ENCODE data around the gene NFATC2.

The NFATC2 gene

DNA sequence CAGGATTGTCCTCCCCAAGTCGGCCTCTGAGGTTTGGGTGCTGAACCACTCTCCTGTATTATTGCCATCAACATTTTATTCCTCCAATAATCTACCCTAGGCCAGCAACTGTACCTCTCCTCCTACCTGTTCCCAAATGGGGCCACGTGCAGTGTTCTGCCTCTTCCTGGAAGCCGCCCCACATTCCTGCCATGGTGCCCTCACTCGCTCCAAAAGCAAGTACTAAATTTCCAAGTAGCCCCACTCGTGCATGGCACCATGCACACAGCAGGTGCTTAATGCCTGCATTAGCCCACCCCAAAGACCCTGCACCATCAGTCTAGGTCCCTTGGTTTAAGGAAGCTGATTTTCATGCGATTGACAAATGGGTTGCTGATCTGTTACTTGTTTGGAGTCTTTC is 147.8 kb downstream of the NFATC2 start:
- ChIA-PET CTCF (no interaction called here), POLR2A (no interaction called here)
- no peak overlapping the region for H3K27ac ChIP-seq (ENCODE audit: insufficient read depth in 1 of 2, low read depth in 1 of 2, low read length in 2 of 2, poor library complexity in 1 of 2, severe bottlenecking in 2 of 2)
- H3K4me3 ChIP-seq (ENCODE audit: control insufficient read depth in 1 of 7, extremely low read depth in 1 of 7, insufficient read depth in 4 of 7, low read depth in 2 of 7, low read length in 6 of 7): no peak overlapping the region
- H3K4me1 ChIP-seq (ENCODE audit: control extremely low read depth in 1 of 4, control insufficient read depth in 4 of 4, insufficient read depth in 4 of 4, low read length in 3 of 4): peaks cover 4 to 28% (median 11%) of the 10 kb centered on the region in 4 experiments
- H3K27me3 ChIP-seq (replicated peaks in 2 of 5; ENCODE audit: control insufficient read depth in 4 of 5, insufficient read depth in 5 of 5, low read length in 4 of 5): no peaks in the 10 kb centered on the region
- WGBS (ENCODE audit: insufficient coverage): 95% methylated on average over 6 of the region's 6 CpGs
- H3K9me3 ChIP-seq (ENCODE audit: control extremely low read depth in 1 of 5, control insufficient read depth in 4 of 5, insufficient read depth in 2 of 5, low read depth in 1 of 5, low read length in 4 of 5): no peaks in the 10 kb centered on the region
- H3K36me3 ChIP-seq (ENCODE audit: control insufficient read depth in 4 of 4, insufficient read depth in 4 of 4, low read length in 3 of 4): peaks cover 2 to 70% (median 31%) of the 10 kb centered on the region in 4 experiments
- no peak for DNase-seq

DNA sequence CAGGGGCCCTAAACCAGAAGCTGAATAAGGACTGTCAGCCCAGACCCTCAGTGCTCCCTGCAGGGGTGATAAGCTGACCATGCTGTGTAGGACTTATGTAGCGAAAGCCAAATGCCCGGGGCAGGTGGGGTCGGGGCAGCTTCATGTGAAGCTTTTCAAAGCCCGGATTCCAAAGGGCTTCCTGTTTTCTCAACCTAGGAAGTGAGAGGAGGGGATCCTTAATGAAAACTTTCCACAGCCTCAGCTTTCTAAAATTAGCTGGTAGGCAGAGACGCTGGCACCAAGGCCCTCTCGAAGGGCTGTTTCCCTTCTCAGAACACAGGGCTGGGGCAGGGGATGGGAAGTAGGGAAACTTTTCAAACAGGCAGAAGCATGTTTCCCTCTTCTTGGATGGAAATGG is 148.9 kb downstream of the NFATC2 start:
- DNase-seq: peak in 1 of 3 donors; percentile 8
- Histone ChIP-seq H3K27ac (ENCODE audit: insufficient read depth in 1 of 2, low read depth in 1 of 2, low read length in 2 of 2, poor library complexity in 1 of 2, severe bottlenecking in 2 of 2) (peak overlapping the region in 1 of 2 experiments; percentile 15), H3K27me3 (replicated peaks in 2 of 5; ENCODE audit: control insufficient read depth in 4 of 5, insufficient read depth in 5 of 5, low read length in 4 of 5) (no peaks in the 10 kb centered on the region), H3K4me1 (ENCODE audit: control extremely low read depth in 1 of 4, control insufficient read depth in 4 of 4, insufficient read depth in 4 of 4, low read length in 3 of 4) (peaks cover 0 to 19% (median 9%) of the 10 kb centered on the region in 4 experiments), H3K9me3 (ENCODE audit: control extremely low read depth in 1 of 5, control insufficient read depth in 4 of 5, insufficient read depth in 2 of 5, low read depth in 1 of 5, low read length in 4 of 5) (no peaks in the 10 kb centered on the region), H3K36me3 (ENCODE audit: control insufficient read depth in 4 of 4, insufficient read depth in 4 of 4, low read length in 3 of 4) (peaks cover 2 to 70% (median 33%) of the 10 kb centered on the region in 4 experiments), H3K4me3 (ENCODE audit: control insufficient read depth in 1 of 7, extremely low read depth in 1 of 7, insufficient read depth in 4 of 7, low read depth in 2 of 7, low read length in 6 of 7) (no peak overlapping the region)
- POLR2A ChIA-PET: no interaction called here
- WGBS (ENCODE audit: insufficient coverage): 36% methylated on average over 4 of the region's 6 CpGs
- CTCF ChIA-PET: interaction anchor here (0.5 to 1.4 kb wide), 3 partner anchors 25 to 412 kb away, joined by 3 read pairs; no protein-coding TSS in a partner anchor

DNA sequence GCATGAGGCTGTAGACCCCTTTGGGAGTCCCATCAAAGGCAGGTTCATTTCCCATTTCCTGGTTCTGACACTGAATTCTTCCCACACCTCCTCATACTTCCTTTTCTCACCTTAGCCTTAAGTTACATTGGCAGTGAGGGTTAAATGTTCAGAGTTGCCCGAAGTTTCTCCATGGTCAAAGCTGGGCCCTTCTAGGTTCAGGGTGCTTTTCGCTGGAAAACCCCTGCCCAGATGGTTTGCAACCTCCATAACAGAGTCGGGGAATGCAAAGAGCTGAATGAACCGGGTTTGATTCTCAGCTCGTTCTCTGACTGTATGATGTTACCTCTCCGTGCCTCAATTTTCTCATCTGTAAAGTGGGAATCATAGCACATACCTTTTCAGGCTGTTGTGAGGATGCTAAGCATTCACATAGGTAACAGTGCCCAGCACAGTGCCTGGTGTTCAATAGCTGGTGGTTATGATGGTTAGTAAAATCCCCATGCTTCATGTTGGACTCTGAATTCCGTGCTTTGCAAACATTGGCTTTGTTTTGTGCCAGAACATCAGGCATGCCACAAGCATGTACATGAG is 149.8 kb downstream of the NFATC2 start:
- WGBS (ENCODE audit: insufficient coverage): 86% methylated on average over 6 of the region's 7 CpGs
- CTCF ChIA-PET: interaction anchor here (1.1 to 1.4 kb wide), 2 partner anchors 26 to 411 kb away, joined by 3 read pairs; no protein-coding TSS in a partner anchor

DNA sequence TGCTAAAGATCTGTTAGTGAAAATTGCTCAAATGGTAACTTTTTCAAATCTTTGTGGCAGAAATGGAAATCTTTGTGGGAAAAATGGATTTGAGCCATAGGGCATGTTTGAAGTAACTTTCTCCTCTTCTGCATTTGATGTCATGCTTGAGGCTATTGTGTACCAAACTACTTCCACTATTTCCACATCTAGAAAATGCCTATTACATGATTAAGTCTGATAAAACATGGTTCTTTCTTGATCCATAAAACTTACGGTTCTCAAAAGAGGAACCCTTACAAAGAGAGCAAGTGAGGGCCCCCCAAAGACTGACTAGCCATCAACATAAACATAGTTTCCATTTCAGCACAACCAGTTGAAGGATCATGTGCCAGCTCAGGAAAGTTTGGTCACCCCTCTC is 150.6 kb downstream of the NFATC2 start:
- peaks cover 2 to 62% (median 29%) of the 10 kb centered on the region in 4 experiments for H3K36me3 ChIP-seq (ENCODE audit: control insufficient read depth in 4 of 4, insufficient read depth in 4 of 4, low read length in 3 of 4)

More for the DNA sequence above, 149.8 kb downstream of the NFATC2 start:
- Histone ChIP-seq H3K36me3 (ENCODE audit: control insufficient read depth in 4 of 4, insufficient read depth in 4 of 4, low read length in 3 of 4) (peaks cover 2 to 62% (median 29%) of the 10 kb centered on the region in 4 experiments), H3K4me3 (ENCODE audit: control insufficient read depth in 1 of 7, extremely low read depth in 1 of 7, insufficient read depth in 4 of 7, low read depth in 2 of 7, low read length in 6 of 7) (no peak overlapping the region), H3K9me3 (ENCODE audit: control extremely low read depth in 1 of 5, control insufficient read depth in 4 of 5, insufficient read depth in 2 of 5, low read depth in 1 of 5, low read length in 4 of 5) (no peaks in the 10 kb centered on the region), H3K4me1 (ENCODE audit: control extremely low read depth in 1 of 4, control insufficient read depth in 4 of 4, insufficient read depth in 4 of 4, low read length in 3 of 4) (peaks cover 0 to 19% (median 9%) of the 10 kb centered on the region in 4 experiments), H3K27ac (ENCODE audit: insufficient read depth in 1 of 2, low read depth in 1 of 2, low read length in 2 of 2, poor library complexity in 1 of 2, severe bottlenecking in 2 of 2) (no peak overlapping the region), H3K27me3 (replicated peaks in 2 of 5; ENCODE audit: control insufficient read depth in 4 of 5, insufficient read depth in 5 of 5, low read length in 4 of 5) (no peaks in the 10 kb centered on the region)
- no peak for DNase-seq
- POLR2A ChIA-PET: no interaction called here

DNA sequence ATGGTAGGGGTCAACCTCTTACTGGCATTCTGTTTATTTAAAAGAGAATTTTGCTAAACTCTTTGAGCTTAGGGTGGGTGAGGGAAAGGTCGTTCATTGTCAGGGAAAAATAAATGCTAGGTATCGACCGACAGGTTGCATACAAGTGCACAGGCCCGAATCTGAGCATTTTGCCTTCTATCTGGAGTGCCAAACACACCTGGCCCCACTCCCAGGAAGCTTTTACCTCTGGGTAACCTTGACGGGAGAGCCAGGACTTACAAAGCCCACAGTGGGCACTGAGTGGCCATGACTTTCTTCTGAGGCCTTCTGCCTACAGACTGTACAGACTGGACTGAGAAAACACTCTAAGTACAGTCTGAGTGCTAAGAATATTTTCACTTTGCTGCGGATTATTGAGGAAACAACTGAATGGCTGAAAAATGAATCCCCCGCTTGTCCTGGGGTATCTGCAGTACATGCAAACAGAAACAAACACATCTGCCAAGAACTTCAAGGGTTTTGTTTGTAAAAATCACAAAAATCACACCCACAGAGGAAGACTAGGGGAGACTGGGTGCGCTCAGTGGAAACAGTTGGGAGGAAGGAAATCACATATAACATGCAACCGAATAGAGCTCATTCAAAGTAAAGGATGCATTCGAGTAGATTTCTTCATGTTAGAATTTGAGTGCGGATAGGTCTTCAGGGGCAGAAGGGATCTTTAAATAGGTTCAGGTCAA is 152.8 kb downstream of the NFATC2 start:
- WGBS (ENCODE audit: insufficient coverage): 88% methylated on average over 10 of the region's 11 CpGs
- H3K27ac ChIP-seq (ENCODE audit: insufficient read depth in 1 of 2, low read depth in 1 of 2, low read length in 2 of 2, poor library complexity in 1 of 2, severe bottlenecking in 2 of 2): no peak overlapping the region
- peaks cover 0 to 17% (median 9%) of the 10 kb centered on the region in 4 experiments for H3K4me1 ChIP-seq (ENCODE audit: control extremely low read depth in 1 of 4, control insufficient read depth in 4 of 4, insufficient read depth in 4 of 4, low read length in 3 of 4)
- POLR2A ChIA-PET: no interaction called here
- no peak for DNase-seq
- CTCF ChIA-PET: interaction anchor here (1.0 to 1.5 kb wide), 8 partner anchors 9 to 402 kb away, joined by 3 to 4 read pairs (median 4); partner anchors contain the start of gene NFATC2
- no peaks in the 10 kb centered on the region for H3K9me3 ChIP-seq (ENCODE audit: control extremely low read depth in 1 of 5, control insufficient read depth in 4 of 5, insufficient read depth in 2 of 5, low read depth in 1 of 5, low read length in 4 of 5)
- no peaks in the 10 kb centered on the region for H3K27me3 ChIP-seq (replicated peaks in 2 of 5; ENCODE audit: control insufficient read depth in 4 of 5, insufficient read depth in 5 of 5, low read length in 4 of 5)
- no peak overlapping the region for H3K4me3 ChIP-seq (ENCODE audit: control insufficient read depth in 1 of 7, extremely low read depth in 1 of 7, insufficient read depth in 4 of 7, low read depth in 2 of 7, low read length in 6 of 7)
- peaks cover 4 to 54% (median 28%) of the 10 kb centered on the region in 4 experiments for H3K36me3 ChIP-seq (ENCODE audit: control insufficient read depth in 4 of 4, insufficient read depth in 4 of 4, low read length in 3 of 4)

More for the DNA sequence above, 150.6 kb downstream of the NFATC2 start:
- H3K27ac ChIP-seq (ENCODE audit: insufficient read depth in 1 of 2, low read depth in 1 of 2, low read length in 2 of 2, poor library complexity in 1 of 2, severe bottlenecking in 2 of 2): no peak overlapping the region
- POLR2A ChIA-PET: no interaction called here
- H3K4me3 ChIP-seq (ENCODE audit: control insufficient read depth in 1 of 7, extremely low read depth in 1 of 7, insufficient read depth in 4 of 7, low read depth in 2 of 7, low read length in 6 of 7): no peak overlapping the region
- CTCF ChIA-PET: no interaction called here
- WGBS (ENCODE audit: insufficient coverage): no CpG with 5 or more reads among the region's 1 CpG
- no peaks in the 10 kb centered on the region for H3K27me3 ChIP-seq (replicated peaks in 2 of 5; ENCODE audit: control insufficient read depth in 4 of 5, insufficient read depth in 5 of 5, low read length in 4 of 5)
- DNase-seq: no peak
- no peaks in the 10 kb centered on the region for H3K9me3 ChIP-seq (ENCODE audit: control extremely low read depth in 1 of 5, control insufficient read depth in 4 of 5, insufficient read depth in 2 of 5, low read depth in 1 of 5, low read length in 4 of 5)
- H3K4me1 ChIP-seq (ENCODE audit: control extremely low read depth in 1 of 4, control insufficient read depth in 4 of 4, insufficient read depth in 4 of 4, low read length in 3 of 4): peaks cover 0 to 19% (median 9%) of the 10 kb centered on the region in 4 experiments

DNA sequence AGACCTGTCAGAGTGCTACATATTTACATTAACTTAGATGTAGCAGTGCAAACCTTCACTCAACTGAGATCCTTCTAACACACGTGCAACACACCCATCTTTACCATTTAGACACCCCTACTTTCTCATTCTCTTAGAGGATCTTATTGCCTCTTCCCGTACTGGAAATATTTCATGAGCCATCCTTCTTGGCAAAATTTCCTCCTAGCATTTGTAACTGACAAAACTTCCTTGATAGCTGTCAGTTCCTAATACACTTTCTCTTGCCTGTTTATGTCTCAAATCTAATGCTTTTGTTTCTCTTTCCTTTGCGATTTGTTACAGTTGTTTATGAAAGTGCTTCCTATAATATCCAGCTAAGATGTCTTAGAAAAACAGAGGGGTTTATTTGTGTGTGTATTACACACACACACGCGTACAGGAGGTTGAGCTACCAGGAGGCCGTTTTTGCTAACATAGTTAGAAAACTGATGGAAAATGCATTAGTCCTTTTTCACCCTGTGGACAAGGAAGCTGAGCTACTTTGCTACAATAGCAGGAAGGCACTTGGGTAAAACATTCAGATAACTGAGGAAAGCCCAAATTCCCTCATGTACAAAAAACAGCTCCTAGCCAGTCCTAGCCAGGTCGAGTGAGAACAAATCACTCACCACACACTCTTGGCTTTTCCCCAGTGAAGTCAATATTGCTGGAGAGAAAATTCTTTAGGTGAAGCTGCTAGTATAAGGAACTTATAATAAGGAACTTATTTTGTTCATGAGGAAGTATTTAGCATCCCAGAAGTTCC is 153.6 kb downstream of the NFATC2 start:
- H3K27ac ChIP-seq (ENCODE audit: insufficient read depth in 1 of 2, low read depth in 1 of 2, low read length in 2 of 2, poor library complexity in 1 of 2, severe bottlenecking in 2 of 2): no peak overlapping the region
- ChIA-PET CTCF (interaction anchor here (0.7 to 1.5 kb wide), 8 partner anchors 9 to 233 kb away, joined by 3 to 4 read pairs (median 4); partner anchors contain the start of gene NFATC2), POLR2A (no interaction called here)
- no peaks in the 10 kb centered on the region for H3K27me3 ChIP-seq (replicated peaks in 2 of 5; ENCODE audit: control insufficient read depth in 4 of 5, insufficient read depth in 5 of 5, low read length in 4 of 5)
- H3K9me3 ChIP-seq (ENCODE audit: control extremely low read depth in 1 of 5, control insufficient read depth in 4 of 5, insufficient read depth in 2 of 5, low read depth in 1 of 5, low read length in 4 of 5): no peaks in the 10 kb centered on the region
- peaks cover 0 to 10% (median 5%) of the 10 kb centered on the region in 4 experiments for H3K4me1 ChIP-seq (ENCODE audit: control extremely low read depth in 1 of 4, control insufficient read depth in 4 of 4, insufficient read depth in 4 of 4, low read length in 3 of 4)
- DNase-seq: no peak
- H3K36me3 ChIP-seq (ENCODE audit: control insufficient read depth in 4 of 4, insufficient read depth in 4 of 4, low read length in 3 of 4): peaks cover 4 to 51% (median 28%) of the 10 kb centered on the region in 4 experiments
- 91% methylated on average over 2 of the region's 7 CpGs for WGBS (ENCODE audit: insufficient coverage)
- no peak overlapping the region for H3K4me3 ChIP-seq (ENCODE audit: control insufficient read depth in 1 of 7, extremely low read depth in 1 of 7, insufficient read depth in 4 of 7, low read depth in 2 of 7, low read length in 6 of 7)

All from common myeloid progenitor, CD34-positive (primary cell).